GM19468 (cell line): ENCODE results near the gene DOK1.

ENCODE experiments used
- ATAC-seq: cut with Tn5 transposase; IDR thresholded peaks from one replicate; pipeline ENCODE4 v1.9.1; 2021; ENCODE audit warnings: mild to moderate bottlenecking, moderate library complexity, moderate number of reproducible peaks; ENCODE audit not compliant: unreplicated experiment; ENCODE audit errors: extremely low read depth

DOK1 gene

DNA sequence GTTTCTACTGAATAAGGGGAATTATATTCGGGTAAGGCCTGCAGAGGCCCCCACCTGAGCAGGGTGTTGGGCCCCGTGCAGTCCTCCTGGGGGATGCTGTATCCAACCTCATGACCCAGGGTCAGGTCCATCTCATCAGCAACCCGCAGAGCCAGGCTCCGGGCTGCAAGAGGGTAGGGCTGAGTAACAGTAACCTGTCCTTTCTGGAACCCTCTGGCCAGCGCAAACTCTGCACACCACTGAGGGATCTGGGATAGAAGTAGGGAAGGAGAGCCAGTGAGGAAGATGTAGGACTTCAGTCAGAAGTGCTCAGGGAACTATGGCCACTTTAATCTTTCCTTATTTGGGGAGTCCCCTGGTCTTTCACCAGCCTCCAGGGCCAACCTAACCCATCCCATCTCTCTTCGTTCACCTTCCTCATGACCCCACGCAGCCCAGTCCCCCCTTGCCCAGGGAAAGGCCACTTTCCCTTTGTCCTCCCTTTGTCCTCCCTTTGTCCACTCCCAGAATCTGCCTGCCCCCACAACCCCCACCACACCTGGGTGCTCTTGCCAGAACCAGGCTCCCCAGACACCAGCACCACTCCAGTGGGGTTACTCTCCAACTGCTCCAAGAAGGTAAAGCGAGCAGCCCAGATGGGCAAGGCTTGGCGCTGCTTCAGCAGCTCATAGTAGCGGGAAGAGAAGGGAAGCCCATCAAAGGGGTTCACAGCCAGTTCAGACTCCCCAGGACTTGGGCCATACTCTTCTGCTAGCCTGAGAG is 29.4 kb upstream of the DOK1 start:
- ATAC-seq: no peak

DNA sequence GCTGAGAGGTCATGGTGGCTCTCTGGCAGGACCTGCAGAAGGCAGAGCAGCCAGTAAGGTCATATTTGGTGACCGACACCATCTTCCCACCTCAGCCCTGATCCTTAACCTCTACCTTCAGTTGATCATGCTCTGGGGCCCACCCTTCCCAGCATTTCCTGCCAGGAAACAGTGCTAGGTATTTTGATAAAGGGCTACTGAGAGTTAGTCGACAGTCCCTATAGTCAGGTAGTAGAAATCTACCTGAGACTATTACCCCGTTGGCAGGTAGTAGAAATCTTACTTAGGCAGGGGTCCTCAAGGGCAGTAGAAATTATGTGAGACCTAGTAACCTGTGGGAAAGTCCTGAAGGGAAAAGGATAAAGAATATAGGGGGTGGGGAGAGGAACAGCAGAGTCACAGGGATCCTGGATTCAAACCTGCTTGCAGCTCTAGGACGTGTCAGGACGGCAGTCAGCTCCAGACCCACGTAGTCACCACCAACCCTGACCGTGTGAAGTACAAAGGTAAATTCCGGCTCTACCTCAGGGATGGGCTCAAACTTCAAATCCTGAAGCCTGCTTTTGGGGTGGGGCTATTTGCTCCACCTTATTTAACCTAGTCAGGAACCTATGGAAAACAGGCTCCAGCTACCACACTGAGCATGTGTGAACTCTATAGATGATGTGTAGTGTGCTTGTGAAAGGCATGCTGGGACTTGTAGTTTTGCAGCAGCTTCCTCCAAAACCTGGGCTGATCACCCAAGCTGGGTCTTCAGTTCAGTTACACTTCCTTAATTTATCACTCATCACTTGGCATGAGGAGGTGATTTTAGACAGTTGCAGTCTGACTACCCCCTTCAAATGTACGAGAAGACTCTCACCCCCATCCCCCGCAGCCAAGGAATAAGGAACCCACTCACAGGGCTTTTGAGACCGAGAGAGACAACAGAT is 28.5 kb upstream of the DOK1 start, which contains the start of gene DQX1:
Gene DQX1 (minus strand): TSS at position 515 of the 932 bp plus-strand sequence. CDS start 502 bp downstream, at position 13.
- no peak for ATAC-seq

DNA sequence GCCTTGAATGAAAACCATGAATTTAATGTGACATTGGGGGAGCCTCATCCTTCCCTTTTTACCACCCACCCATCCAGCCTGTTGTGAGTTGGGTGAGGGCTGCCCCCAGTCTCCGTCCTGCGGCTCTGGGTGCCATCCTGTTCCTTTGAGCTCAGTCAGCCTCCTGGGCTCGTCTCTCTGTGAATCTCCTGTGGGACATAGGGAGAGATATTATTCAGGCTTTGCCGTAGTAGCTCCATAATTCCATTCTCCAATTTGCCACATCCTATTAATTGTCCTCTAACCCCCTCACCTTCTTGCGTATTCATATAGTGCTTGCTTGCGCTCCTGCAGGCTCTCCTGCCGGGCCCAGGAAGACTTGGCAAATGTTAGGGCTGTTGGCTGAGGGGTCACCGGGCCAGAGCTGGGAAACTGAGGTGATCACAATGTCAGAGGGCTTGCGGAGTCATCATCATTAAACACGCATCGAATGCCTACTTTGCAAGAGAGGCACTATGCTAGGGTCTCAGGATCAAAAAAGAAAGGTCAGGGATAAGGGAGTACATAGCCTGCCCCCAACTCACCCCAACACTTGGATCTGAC is 27.8 kb upstream of the DOK1 start:
- ATAC-seq: no peak

DNA sequence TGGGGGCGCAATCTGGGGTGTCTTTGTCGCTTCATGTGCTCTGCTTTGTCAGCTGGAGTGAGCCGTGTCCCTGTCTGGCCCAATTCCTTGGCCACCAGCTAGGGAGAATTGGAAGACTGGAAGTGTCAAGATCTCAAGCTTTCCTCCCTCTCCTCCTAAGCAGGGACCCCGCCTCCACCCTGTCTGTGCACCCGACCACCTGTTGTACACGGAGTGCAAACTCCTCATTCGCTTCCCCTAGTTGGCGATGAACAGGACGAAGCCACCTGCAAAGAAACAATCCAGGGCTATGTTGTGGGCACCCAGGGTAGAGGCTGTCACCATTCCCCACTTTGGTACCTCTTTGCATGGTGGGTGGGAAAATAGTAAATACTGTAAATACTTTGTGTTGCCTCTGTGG is 26.8 kb upstream of the DOK1 start:
- ATAC-seq: no peak

DNA sequence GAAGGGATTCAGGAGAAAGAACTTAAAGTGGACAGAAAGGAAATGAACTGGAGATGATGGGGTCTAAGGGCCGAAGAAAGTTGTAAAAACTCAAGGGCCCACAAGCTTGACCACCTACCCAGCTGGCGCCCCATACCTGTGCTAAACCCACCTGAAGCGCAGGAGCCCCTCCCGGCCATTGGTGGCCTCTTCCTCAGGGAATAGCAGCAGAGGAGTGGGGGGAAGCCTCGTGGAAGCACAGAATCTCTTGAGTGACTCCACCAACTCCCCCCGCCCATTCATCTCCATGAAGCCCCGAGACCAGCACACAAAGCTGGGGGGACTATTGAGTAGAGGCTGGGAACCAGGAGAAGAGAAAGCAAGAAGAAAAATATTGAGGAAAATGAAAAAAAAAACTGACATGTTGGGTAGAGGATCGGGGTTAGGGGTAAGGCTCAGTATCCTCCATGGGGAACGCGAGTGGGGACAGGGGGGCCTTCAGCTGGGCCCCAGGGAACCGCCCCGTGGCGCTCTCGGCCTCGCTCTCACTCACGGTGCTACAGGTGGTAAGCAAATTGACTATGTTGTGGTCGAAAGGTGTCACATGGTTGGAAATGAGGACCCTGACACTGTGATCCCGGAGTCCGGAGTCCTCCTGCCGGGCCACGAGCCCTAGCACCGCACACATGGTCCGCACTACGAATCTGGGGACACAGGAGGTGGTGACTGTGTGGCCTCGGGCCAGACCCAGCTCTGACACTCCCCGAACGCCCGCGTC is 25.7 kb upstream of the DOK1 start:
- no peak for ATAC-seq

DNA sequence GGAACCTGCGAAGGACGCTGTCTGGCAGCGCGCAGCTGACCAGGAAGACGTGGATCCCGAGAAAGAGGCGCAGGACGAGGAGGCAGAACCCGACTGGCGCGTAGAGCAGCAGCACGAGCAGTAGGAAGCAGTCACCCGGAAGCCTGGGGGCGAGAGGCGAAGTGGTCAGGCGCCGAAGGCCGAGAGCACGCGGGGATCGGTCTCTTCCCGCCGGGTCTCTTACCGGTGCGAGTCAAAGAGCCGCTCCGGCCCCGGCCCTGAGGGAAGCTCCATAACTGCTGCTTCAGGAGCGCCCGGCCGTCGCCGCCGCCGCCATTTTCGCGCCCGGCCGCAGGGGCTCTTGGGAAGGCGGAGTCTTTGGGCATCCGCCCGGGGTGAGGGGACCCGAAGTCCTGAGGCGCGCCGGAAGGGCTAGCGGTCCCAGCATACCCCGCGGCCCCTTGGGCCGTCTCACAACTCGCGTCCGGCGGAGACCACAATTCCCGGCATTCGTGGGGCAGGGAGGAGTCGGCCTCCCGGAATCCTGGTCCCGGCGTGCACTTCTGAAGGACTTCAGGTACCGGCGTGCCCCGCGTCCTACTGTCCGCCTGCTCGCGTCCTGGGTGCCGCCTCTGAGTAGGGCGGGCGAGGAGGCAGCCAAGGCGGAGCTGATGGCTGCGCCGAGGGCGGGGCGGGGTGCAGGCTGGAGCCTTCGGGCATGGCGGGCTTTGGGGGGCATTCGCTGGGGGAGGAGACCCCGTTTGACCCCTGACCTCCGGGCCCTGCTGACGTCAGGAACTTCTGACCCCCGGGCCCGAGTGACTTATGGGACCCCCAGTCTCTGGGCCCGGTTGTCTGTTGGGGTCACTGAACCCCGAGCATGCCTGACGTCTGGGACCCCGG is 24.9 kb upstream of the DOK1 start, which contains the start of the genes AUP1 and HTRA2:
Gene AUP1 (minus strand): TSS at position 350 of the 882 bp plus-strand sequence. CDS start 77 bp downstream, at position 273.
Gene HTRA2 (plus strand): TSS at position 577 of the 882 bp plus-strand sequence. CDS start 74 bp downstream, at position 651.
- ATAC-seq: peak; percentile 89

DNA sequence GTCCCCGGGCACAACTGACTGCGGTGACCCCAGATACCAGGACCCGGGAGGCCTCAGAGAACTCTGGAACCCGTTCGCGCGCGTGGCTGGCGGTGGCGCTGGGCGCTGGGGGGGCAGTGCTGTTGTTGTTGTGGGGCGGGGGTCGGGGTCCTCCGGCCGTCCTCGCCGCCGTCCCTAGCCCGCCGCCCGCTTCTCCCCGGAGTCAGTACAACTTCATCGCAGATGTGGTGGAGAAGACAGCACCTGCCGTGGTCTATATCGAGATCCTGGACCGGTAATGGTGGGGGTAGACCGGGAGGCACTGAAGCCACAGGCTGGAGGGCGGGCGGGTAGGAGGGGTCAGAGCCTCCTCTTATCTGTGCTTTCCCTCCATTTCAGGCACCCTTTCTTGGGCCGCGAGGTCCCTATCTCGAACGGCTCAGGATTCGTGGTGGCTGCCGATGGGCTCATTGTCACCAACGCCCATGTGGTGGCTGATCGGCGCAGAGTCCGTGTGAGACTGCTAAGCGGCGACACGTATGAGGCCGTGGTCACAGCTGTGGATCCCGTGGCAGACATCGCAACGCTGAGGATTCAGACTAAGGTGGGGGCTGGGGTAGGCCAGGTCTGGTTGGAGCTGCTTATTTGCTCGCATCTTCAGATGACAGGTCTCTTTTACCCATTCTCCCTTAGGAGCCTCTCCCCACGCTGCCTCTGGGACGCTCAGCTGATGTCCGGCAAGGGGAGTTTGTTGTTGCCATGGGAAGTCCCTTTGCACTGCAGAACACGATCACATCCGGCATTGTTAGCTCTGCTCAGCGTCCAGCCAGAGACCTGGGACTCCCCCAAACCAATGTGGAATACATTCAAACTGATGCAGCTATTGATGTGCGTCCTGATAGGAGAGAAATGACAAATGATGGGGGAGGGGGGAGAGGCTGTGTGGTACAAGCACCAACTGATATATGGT is 24.0 kb upstream of the DOK1 start:
- ATAC-seq: no peak

DNA sequence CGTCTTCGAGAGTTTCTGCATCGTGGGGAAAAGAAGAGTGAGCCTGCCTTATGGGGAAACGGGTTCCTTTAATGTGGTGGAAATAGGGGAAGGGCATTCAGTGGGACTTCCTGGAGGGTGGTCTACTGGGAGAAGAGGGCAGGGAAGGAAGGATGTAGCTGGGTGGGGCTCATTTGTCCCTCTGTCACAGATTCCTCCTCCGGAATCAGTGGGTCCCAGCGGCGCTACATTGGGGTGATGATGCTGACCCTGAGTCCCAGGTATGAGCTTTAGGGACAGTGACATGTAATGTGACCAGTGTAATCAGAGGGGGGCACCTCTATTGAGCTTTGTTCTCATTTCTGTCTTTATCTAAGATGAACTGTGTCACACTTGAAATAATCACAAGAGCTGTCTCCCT is 22.9 kb upstream of the DOK1 start:
- no peak for ATAC-seq

DNA sequence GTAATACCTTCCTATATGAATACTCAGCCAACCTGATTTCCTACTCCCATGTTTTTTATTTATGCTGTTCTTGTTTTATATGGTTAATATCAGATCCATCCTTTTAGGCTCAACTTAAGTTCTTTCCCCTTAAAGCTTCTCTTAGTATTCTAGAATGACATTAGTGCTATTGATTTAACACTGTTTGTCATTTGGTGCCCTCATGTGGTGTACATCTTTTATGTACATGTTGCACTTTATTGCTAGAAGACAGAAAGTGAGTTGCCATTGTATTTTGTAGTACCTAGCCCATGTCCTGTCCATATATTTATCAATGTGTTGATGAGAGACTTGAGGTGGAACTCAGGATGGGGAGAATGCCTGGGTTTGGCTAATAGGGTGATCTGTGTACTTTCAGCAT is 22.3 kb upstream of the DOK1 start:
- ATAC-seq: no peak

DNA sequence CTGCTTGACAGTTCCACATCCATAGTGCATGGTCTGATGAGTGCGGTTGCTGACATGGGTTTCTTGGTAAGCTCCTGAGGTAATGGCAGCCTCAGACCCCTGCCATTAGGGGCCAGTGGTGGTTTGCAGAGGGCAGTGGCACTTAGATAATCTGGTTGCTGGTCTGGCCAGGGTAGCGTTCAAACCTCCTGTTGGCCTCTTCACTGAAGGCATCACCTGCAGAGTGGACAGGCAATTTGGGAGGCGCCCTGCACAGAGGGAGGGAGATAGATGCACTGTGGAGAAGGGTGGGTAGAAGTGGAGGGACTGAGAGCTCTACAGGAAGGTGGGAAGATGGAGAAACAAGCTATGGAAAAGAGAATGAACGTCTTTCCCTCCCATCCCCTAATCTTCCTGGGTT is 21.1 kb upstream of the DOK1 start:
- ATAC-seq: no peak

DNA sequence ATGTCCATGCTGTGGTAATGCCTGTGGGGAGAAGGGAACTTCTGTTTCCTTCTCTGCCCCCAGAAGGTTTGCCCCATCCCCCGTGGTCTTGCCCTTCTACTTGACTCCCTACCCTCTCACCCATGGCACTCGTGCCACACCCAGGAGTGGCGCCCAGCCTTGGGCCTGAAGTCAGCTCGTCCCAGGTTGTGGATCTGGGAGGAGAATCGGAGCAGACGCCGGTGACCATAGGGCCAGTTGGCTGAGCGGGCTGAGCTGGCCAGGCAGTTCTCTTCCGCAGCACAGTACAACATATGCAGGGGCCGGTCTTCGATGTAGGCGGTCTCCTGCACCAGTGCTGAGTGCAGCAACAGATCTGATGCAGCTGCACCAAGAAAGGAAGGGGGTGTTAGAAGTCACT is 20.1 kb upstream of the DOK1 start:
- ATAC-seq: no peak

DNA sequence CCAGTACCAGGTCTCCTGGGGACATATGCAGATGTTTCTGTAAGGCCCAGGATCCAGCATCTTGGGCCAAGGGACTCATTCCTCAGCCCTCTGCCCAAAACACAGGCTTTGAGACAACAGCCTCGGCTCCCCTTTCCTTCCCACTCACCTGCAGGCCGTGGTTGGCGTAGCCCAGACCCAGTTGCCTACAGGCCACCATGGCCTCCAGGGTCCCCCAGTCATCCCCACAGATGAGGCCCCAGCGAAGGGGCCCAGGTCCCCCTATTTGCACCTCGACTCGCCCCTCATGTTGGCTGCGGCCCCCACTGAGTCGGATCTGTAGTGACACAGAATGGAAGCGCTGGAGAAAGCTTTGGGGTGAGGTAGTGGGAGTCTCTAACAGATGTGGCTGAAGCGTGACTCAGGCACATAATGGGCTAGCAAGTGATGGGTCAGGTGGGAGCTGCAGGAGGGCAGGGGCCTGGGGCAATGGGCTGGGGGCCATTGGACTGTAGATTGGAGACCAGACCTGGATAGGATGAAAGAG is 19.0 kb upstream of the DOK1 start:
- ATAC-seq: no peak

DNA sequence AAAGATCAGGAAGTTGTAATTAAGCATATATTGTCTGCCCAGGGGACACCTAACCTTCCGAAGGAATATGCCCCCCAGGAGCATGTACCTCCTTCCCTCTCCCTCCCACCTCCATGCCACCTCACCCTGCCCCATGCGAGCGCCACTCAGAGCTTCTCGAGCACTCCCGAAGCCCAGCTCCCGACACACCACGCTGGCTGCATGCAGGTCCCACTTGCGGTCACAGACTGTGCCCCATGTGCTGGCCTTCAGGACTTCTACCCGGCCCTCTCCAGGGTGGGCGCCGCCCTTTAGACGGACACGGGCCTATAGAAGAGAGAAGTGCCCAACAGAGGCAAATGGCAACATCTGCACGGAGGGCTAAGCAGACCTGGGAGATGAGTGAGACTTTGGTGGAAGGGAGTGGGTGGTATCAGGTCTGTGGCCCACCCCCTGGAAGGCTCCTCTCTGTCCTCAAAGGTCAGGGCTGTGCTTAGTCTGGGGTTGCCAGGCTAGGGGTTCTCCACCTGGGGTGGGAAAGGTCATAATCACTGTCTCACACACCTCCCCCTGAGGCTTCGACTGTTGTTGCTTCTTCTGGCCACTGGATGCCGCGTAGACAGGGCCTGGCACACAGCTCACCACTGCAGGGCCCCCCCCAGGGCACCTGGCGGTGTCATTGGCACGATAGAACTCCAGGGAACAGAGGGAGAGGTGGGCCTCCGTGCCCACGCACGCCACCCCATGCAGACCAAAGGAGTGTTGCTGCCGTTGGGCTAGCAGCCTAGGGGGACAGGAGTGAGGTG is 18.2 kb upstream of the DOK1 start:
- no peak for ATAC-seq

DNA sequence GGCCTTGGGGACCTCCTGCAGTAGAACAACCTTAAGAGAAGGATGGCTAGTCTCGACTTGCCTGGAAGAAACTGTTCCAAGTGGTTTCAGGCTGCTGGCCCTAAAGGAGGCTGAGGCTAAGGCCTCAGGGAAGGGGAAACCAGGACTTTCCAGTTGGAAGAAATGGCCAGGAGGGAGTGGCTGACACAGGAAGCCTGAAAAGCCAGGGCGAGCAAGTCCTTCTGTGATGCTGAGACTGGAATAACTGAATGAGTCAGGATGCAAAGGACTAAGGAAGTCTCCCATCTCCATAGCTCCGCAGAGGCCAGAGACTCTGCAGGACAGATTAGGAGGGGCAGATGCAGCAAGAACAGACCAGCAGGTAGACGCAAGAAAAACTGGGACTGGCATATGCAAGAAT is 17.4 kb upstream of the DOK1 start:
- ATAC-seq: no peak

DNA sequence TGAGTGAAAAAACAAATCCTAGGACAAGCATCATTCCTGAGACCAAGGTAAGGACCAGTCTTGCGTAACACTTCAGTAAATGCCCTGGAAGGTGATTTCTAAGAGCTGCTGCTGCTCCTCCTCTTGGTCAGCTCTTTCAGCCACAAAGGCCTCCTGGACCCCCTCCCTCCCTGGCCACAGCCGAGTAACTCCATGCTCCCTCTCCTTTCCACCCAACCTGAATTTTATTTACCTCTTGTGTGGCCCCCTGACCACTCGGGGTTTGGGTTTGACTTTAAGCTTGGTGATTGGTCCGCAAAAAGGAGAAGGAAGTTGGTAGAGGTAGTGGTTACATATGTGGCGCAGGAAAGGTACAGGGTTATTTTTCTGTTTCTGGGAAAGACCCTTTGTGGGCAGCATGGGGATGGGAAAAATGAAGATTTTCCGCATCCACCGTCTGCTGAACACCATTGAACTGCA is 15.6 kb upstream of the DOK1 start:
- ATAC-seq: no peak

DNA sequence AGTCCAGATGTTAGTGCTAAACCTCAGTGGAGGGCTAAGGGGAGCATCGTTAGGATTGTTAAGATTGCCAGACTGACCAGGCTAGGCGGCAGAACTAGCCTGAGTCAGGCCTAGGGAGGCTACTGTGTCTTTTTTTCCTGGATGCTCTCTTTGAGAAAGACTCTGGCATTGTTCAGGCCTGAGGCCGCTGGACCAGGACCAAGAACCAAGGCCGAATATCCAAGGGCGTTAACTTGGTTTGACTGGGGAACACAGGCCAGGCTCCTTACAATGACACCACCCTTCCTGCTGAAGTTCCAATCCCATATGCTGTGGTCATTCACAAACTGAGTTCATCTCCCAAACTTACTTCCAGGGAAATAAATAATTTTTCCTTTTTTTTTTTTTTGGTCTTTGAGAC is 14.2 kb upstream of the DOK1 start:
- ATAC-seq: no peak

DNA sequence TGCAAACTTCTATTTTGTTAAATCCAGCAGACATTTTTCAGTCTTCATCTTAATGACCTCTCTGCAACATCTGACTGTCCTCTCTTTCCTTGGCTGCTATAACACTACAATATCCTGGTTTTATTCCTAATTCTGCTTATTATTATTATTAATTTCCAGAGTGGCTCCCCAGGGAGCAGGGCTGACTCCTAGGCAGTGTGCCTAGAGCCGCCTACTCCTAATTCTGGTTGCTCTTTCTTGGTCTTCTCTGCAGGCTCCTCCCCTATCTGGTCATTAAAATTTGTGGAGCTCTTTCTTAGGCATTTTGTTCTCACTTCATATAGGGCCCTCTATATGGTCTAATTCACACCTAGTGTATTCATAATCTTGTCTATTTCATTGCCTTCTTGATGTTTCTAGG is 11.5 kb upstream of the DOK1 start:
- ATAC-seq: no peak
